Smooth muscle cell (in vitro differentiated cells): Measurements from ENCODE around the gene GAPT. TPM values are rescaled to one million over a fixed set of nuclear protein-coding genes. Genes with fewer than 3 reads are reported as not detected.

Experiments
- DNase-seq: peaks from one replicate; lab custom pipeline; 2025; ENCODE audit not compliant: unreplicated experiment; lab: John Stamatoyannopoulos, UW
- H2AFZ ChIP-seq: fragments of 200-600 bp; sonication (generic); 2 replicates; pipeline ENCODE4 v1.6.0; 2016; ENCODE audit warnings: antibody characterized with exemption, low read depth, mild to moderate bottlenecking
- H3F3A ChIP-seq: fragments of 200-600 bp; sonication (generic); 2 replicates; pipeline ENCODE4 v1.6.0; 2017; ENCODE audit warnings: antibody characterized with exemption, low read depth
- H3K27ac ChIP-seq: fragments of 200-600 bp; sonication (generic); 2 replicates; pipeline ENCODE4 v1.5.1; 2016; ENCODE audit warnings: low read depth, mild to moderate bottlenecking
- H3K27me3 ChIP-seq: fragments of 200-600 bp; sonication (generic); 2 replicates; pipeline ENCODE4 v1.6.1; 2016; ENCODE audit warnings: low read depth, mild to moderate bottlenecking
- H3K36me3 ChIP-seq: fragments of 200-600 bp; sonication (generic); 2 replicates; pipeline ENCODE4 v1.5.1; 2016; ENCODE audit warnings: low read depth
- H3K4me1 ChIP-seq: fragments of 200-600 bp; sonication (generic); 2 replicates; pipeline ENCODE4 v1.5.1; 2016; ENCODE audit warnings: low read depth
- H3K4me2 ChIP-seq: fragments of 200-600 bp; sonication (generic); 2 replicates; pipeline ENCODE4 v1.6.0; 2016; ENCODE audit warnings: mild to moderate bottlenecking
- H3K4me3 ChIP-seq: fragments of 200-600 bp; sonication (generic); 2 replicates; pipeline ENCODE4 v1.5.1; 2016; ENCODE audit warnings: mild to moderate bottlenecking
- H3K79me2 ChIP-seq: fragments of 200-600 bp; sonication (generic); 2 replicates; pipeline ENCODE4 v1.6.0; 2016; ENCODE audit warnings: low read depth, mild to moderate bottlenecking
- H3K9ac ChIP-seq: fragments of 200-600 bp; sonication (generic); 2 replicates; pipeline ENCODE4 v1.6.0; 2016; ENCODE audit warnings: low read depth
- H3K9me3 ChIP-seq: fragments of 200-600 bp; sonication (generic); replicated peaks from 2 replicates; pipeline ENCODE4 v1.5.1; 2016; ENCODE audit warnings: low read depth
- H4K20me1 ChIP-seq: fragments of 200-600 bp; sonication (generic); 2 replicates; pipeline ENCODE4 v1.6.0; 2016; ENCODE audit warnings: low read depth
- WGBS: methylation state at CpG from one replicate; pipeline ENCODE4 v1.1.7; 2016; ENCODE audit warnings: low lambda C conversion rate; 5-methylcytosine and 5-hydroxymethylcytosine counted together
- polyA plus RNA-seq: library from polyadenylated mRNA; unstranded; fragments of >200 nt; fragmentation: Nextera tagmentation; extraction: Ambion mirVana; gene quantifications from 2 replicates; pipeline ENCODE4 v1.2.1, GENCODE V29; 2016
- total RNA-seq: library from RNA; depleted of rRNA; stranded (reverse); fragments of >200 nt; gene quantifications from 2 replicates; pipeline ENCODE4 v1.2.3, GENCODE V29; 2014
- TF ChIP-seq, protein P1 (sequence below): fragments of 200-600 bp; sonication (generic); IDR thresholded peaks from 2 replicates; pipeline ENCODE4 v1.5.1; 2017; ENCODE audit warnings: borderline replicate concordance, mild to moderate bottlenecking, antibody characterized with exemption; ENCODE audit not compliant: insufficient read depth, poor library complexity, severe bottlenecking

GAPT gene
- total RNA-seq (not detected in 2 replicates), polyA plus RNA-seq (not detected in 2 replicates)

DNA sequence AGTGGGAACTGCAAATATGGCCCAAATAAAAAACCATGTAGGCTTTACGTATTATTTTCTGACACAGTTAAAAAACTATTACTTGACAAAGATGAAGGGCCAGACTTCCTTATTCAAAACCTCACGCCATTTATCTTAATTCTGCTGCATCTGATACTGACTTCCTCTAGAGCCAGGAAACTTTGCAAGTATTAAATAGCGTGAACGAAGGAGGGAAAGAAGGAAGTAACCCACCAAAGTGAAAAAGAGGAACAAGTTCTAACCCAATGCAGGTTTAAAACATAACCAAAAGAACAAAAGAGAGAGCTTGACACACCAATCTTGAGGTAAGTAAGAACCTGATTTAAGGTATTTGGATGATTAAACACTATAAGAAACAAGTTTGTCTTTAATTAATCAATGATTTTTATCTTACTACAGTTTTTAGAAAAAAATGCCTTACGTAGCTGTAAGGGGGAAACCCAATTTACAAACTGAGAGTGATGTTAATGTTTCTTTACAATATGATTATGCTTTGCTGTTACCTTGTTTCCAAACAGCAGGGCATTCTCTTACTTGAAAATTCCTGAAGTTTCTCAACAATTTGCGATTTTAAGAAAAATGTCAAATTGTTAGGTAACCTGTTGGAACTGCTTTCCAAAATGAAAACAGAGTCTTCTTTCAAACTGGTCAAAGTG lies at the start of gene GAPT:
Gene GAPT (plus strand): TSS at position 220 of the 677 bp plus-strand sequence. CDS start 3,102 bp downstream, outside the sequence.
- Histone ChIP-seq H3F3A (no peaks in the 10 kb centered on the region), H3K27me3 (no peaks in the 10 kb centered on the region), H2AFZ (no peak within 1 kb of the TSS), H3K9ac (no peak within 1 kb of the TSS), H3K4me3 (no peak within 1 kb of the TSS), H3K9me3 (no peaks in the 10 kb centered on the region), H3K4me1 (peaks cover 3% of the 10 kb centered on the region), H3K27ac (no peak within 1 kb of the TSS), H4K20me1 (no peaks in the 10 kb centered on the region), H3K36me3 (no peaks in the 10 kb centered on the region), H3K4me2 (no peak within 1 kb of the TSS), H3K79me2 (no peaks in the 10 kb centered on the region)
- TF ChIP-seq, protein P1, sequence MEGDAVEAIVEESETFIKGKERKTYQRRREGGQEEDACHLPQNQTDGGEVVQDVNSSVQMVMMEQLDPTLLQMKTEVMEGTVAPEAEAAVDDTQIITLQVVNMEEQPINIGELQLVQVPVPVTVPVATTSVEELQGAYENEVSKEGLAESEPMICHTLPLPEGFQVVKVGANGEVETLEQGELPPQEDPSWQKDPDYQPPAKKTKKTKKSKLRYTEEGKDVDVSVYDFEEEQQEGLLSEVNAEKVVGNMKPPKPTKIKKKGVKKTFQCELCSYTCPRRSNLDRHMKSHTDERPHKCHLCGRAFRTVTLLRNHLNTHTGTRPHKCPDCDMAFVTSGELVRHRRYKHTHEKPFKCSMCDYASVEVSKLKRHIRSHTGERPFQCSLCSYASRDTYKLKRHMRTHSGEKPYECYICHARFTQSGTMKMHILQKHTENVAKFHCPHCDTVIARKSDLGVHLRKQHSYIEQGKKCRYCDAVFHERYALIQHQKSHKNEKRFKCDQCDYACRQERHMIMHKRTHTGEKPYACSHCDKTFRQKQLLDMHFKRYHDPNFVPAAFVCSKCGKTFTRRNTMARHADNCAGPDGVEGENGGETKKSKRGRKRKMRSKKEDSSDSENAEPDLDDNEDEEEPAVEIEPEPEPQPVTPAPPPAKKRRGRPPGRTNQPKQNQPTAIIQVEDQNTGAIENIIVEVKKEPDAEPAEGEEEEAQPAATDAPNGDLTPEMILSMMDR: no peak
- 84% methylated on average over 6 of the region's 6 CpGs for WGBS
- DNase-seq: no peak

- Histone ChIP-seq H4K20me1 (no peaks in the 10 kb centered on the region), H3F3A (peaks cover 3% of the 10 kb centered on the region), H3K9ac (no peak overlapping the region), H2AFZ (no peak overlapping the region), H3K4me3 (no peak overlapping the region), H3K36me3 (no peaks in the 10 kb centered on the region), H3K79me2 (no peaks in the 10 kb centered on the region), H3K27ac (no peak overlapping the region), H3K4me2 (no peak overlapping the region), H3K27me3 (no peaks in the 10 kb centered on the region), H3K4me1 (no peaks in the 10 kb centered on the region), H3K9me3 (no peaks in the 10 kb centered on the region)
- no peak for DNase-seq
- TF ChIP-seq, protein P1: no peak
Measured at GRCh38 chr5:58444805-58445204, 46.4 kb upstream of the GAPT start.

- no peak overlapping the region for H3K9ac ChIP-seq
- H3K4me2 ChIP-seq: no peak overlapping the region
- no peak for DNase-seq
- no peaks in the 10 kb centered on the region for H4K20me1 ChIP-seq
- H3K4me1 ChIP-seq: no peaks in the 10 kb centered on the region
- no peaks in the 10 kb centered on the region for H3K27me3 ChIP-seq
- peaks cover 3% of the 10 kb centered on the region for H3F3A ChIP-seq
- H3K9me3 ChIP-seq: no peaks in the 10 kb centered on the region
- TF ChIP-seq, protein P1: no peak
- H2AFZ ChIP-seq: no peak overlapping the region
- H3K4me3 ChIP-seq: no peak overlapping the region
- no peak overlapping the region for H3K27ac ChIP-seq
- no peaks in the 10 kb centered on the region for H3K79me2 ChIP-seq
- no peaks in the 10 kb centered on the region for H3K36me3 ChIP-seq
- WGBS: 95% methylated on average over 10 of the region's 10 CpGs
Measured at GRCh38 chr5:58446024-58446423, 45.2 kb upstream of the GAPT start.

- Histone ChIP-seq H3K79me2 (no peaks in the 10 kb centered on the region), H3K4me2 (no peak overlapping the region), H3K27me3 (no peaks in the 10 kb centered on the region), H3K4me1 (no peaks in the 10 kb centered on the region), H3K9me3 (no peaks in the 10 kb centered on the region), H3K4me3 (no peak overlapping the region), H2AFZ (no peak overlapping the region), H3K9ac (no peak overlapping the region), H3K27ac (peak overlapping the region; percentile 46), H3K36me3 (no peaks in the 10 kb centered on the region), H3F3A (peaks cover 3% of the 10 kb centered on the region), H4K20me1 (no peaks in the 10 kb centered on the region)
- TF ChIP-seq, protein P1: no peak
- 66% methylated on average over 2 of the region's 2 CpGs for WGBS
- DNase-seq: no peak
Measured at GRCh38 chr5:58447226-58447625, 44.0 kb upstream of the GAPT start.
